ENCODE data around the gene NUP54. TPM values are rescaled to one million over a fixed set of nuclear protein-coding genes. Genes with fewer than 3 reads are reported as not detected.

The NUP54 gene
- total and polyA plus RNA-seq, 4 experiments from 2014 or later = 37.8 to 52.8 (median 44.3) TPM

DNA sequence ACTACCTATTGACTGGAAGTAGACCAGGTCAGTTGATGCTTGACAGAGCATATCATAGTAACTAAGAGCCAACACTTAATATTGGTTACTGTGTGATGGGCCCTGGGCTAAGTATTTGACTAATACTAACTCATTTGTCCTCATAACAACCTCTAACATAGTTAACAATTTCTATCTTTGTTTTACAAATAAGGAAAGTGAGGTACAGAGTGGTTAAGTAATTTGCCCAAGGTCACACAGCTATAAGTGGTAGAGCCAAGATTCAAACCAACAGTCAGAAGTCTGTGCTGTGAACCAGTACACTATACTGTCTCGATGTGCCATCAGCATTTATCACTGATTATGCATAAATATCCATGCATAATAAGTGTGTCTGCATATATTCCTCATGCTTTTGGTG lies 27.1 kb upstream of the NUP54 start:
- Histone ChIP-seq H3K4me1 (ENCODE audit: insufficient read depth, low read length) (no peaks in the 10 kb centered on the region), H3K36me3 (ENCODE audit: insufficient read depth, low read length) (peaks cover 18% of the 10 kb centered on the region), H3K27ac (ENCODE audit: low read depth, low read length) (no peak overlapping the region), H3K27me3 (ENCODE audit: insufficient read depth, low read length) (no peaks in the 10 kb centered on the region), H3K4me3 (ENCODE audit: low read length in 2 of 2) (no peak overlapping the region), H3K9me3 (ENCODE audit: control insufficient read depth in 1 of 2, low read length in 2 of 2) (no peaks in the 10 kb centered on the region)
- POLR2A ChIA-PET (ENCODE audit: partially characterized antibody) = no interaction called here
- no peak for DNase-seq
- H3K4me3 Mint-ChIP-seq = no peak overlapping the region
- no peaks in the 10 kb centered on the region for H3K9me3 Mint-ChIP-seq
- no peaks in the 10 kb centered on the region for H3K4me1 Mint-ChIP-seq
- intact Hi-C loops (cut with micrococcal nuclease) = no loop called here
- CTCF ChIA-PET (ENCODE audit: partially characterized antibody) = interaction anchor here (0.5 to 1.7 kb wide), 2 partner anchors 9 to 873 kb away, joined by 3 to 5 read pairs; no protein-coding TSS in a partner anchor
- H3K36me3 Mint-ChIP-seq = peaks cover 34 to 58% of the 10 kb centered on the region in 2 donors
- H3K27me3 Mint-ChIP-seq = no peaks in the 10 kb centered on the region
- no peak overlapping the region for H3K27ac Mint-ChIP-seq

DNA sequence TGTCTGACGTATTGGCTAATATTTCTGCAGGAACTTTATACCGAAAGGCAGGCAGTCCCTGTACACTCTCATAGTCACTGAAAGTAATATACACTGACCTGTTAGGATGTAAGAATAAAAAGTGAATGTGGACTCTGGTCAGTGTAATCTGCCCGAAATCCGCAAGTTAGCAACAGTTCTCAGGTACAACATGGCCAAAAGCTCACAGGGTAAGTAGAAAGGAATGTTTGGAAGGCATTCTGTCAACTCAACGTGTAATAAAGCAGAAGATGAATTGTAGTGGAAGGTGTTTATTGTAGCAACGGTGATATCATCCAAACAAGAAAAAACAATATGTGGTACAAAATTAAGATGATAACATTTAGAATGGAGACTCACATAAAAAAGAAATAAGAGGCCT lies 26.0 kb upstream of the NUP54 start:
- Mint-ChIP-seq H3K27me3 (no peaks in the 10 kb centered on the region), H3K4me1 (no peaks in the 10 kb centered on the region), H3K9me3 (no peaks in the 10 kb centered on the region), H3K4me3 (no peak overlapping the region), H3K36me3 (peaks cover 31 to 63% of the 10 kb centered on the region in 2 donors), H3K27ac (no peak overlapping the region)
- Histone ChIP-seq H3K27me3 (ENCODE audit: insufficient read depth, low read length) (no peaks in the 10 kb centered on the region), H3K4me3 (ENCODE audit: low read length in 2 of 2) (no peak overlapping the region), H3K4me1 (ENCODE audit: insufficient read depth, low read length) (no peaks in the 10 kb centered on the region), H3K36me3 (ENCODE audit: insufficient read depth, low read length) (peaks cover 18% of the 10 kb centered on the region), H3K27ac (ENCODE audit: low read depth, low read length) (no peak overlapping the region), H3K9me3 (ENCODE audit: control insufficient read depth in 1 of 2, low read length in 2 of 2) (no peaks in the 10 kb centered on the region)
- CTCF ChIA-PET (ENCODE audit: partially characterized antibody) = interaction anchor here (0.7 to 1.7 kb wide), 4 partner anchors 10 to 204 kb away, joined by 3 to 8 read pairs (median 6); partner anchors contain the start of gene FAM47E
- no peak for DNase-seq
- POLR2A ChIA-PET (ENCODE audit: partially characterized antibody) = no interaction called here
- intact Hi-C loops (cut with micrococcal nuclease) = no loop called here

DNA sequence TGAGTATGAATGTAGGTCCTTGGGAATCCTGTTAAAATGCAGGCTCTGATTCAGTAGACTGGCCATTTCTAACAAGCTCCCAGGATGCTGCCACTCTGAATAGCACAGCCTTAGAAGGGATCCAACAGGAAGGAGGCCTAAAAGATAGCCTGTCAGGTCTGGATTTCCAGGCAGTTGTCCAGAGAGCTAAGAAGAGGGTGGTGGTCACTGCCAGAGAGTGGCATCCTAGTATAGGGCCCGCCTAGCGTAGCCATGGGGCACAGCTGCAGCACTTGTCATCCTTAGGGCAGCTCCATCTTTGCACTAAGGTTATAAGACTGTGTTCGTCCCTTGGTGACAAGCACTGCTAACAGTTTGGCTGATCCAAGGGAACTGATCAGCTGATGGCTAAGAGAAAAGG lies 20.5 kb upstream of the NUP54 start:
- ChIA-PET CTCF (ENCODE audit: partially characterized antibody) (interaction anchor here (0.6 to 1.5 kb wide), 3 partner anchors 11 to 209 kb away, joined by 3 to 4 read pairs (median 3); no protein-coding TSS in a partner anchor), POLR2A (ENCODE audit: partially characterized antibody) (no interaction called here)
- Histone ChIP-seq H3K4me3 (ENCODE audit: low read length in 2 of 2) (no peak overlapping the region), H3K27me3 (ENCODE audit: insufficient read depth, low read length) (no peaks in the 10 kb centered on the region), H3K27ac (ENCODE audit: low read depth, low read length) (no peak overlapping the region), H3K36me3 (ENCODE audit: insufficient read depth, low read length) (peaks cover 26% of the 10 kb centered on the region), H3K9me3 (ENCODE audit: control insufficient read depth in 1 of 2, low read length in 2 of 2) (no peaks in the 10 kb centered on the region), H3K4me1 (ENCODE audit: insufficient read depth, low read length) (no peaks in the 10 kb centered on the region)
- Mint-ChIP-seq H3K9me3 (no peaks in the 10 kb centered on the region), H3K27me3 (no peaks in the 10 kb centered on the region), H3K36me3 (peaks cover 45 to 59% of the 10 kb centered on the region in 2 donors), H3K4me1 (no peaks in the 10 kb centered on the region), H3K27ac (no peak overlapping the region), H3K4me3 (no peak overlapping the region)
- intact Hi-C loops (cut with micrococcal nuclease) = no loop called here
- DNase-seq = no peak

DNA sequence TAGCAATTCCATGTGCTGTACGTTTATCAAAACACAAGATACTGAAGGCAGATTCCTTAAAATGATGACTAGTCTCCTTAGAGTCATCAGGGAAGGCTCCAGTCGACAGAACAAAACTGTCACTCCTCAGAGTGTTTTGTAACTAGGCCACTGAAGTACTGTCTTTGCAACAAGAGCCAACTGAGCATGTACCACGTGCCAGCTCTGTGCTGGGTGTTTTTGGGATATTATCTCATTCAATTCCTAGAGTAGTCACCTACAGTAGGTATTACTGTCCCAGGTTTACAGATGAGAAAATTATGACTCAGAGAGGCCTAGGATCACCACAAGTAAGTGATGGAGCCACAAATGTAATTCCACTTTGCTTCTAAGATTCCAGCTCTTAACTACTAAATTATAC lies 18.3 kb upstream of the NUP54 start:
- H3K27me3 ChIP-seq (ENCODE audit: insufficient read depth, low read length) = no peaks in the 10 kb centered on the region
- POLR2A ChIA-PET (ENCODE audit: partially characterized antibody) = no interaction called here
- DNase-seq = no peak
- intact Hi-C loops (cut with micrococcal nuclease) = no loop called here
- no peaks in the 10 kb centered on the region for H3K9me3 Mint-ChIP-seq
- no peak overlapping the region for H3K27ac ChIP-seq (ENCODE audit: low read depth, low read length)
- no peak overlapping the region for H3K4me3 Mint-ChIP-seq
- H3K36me3 ChIP-seq (ENCODE audit: insufficient read depth, low read length) = peaks cover 25% of the 10 kb centered on the region
- no peak overlapping the region for H3K27ac Mint-ChIP-seq
- H3K9me3 ChIP-seq (ENCODE audit: control insufficient read depth in 1 of 2, low read length in 2 of 2) = no peaks in the 10 kb centered on the region
- CTCF ChIA-PET (ENCODE audit: partially characterized antibody) = interaction anchor here (1.4 to 1.6 kb wide), 2 partner anchors 10 to 13 kb away, joined by 3 to 4 read pairs; no protein-coding TSS in a partner anchor
- H3K4me3 ChIP-seq (ENCODE audit: low read length in 2 of 2) = no peak overlapping the region
- H3K4me1 ChIP-seq (ENCODE audit: insufficient read depth, low read length) = no peaks in the 10 kb centered on the region
- H3K4me1 Mint-ChIP-seq = no peaks in the 10 kb centered on the region
- no peaks in the 10 kb centered on the region for H3K27me3 Mint-ChIP-seq
- H3K36me3 Mint-ChIP-seq = peaks cover 59 to 68% of the 10 kb centered on the region in 2 donors

DNA sequence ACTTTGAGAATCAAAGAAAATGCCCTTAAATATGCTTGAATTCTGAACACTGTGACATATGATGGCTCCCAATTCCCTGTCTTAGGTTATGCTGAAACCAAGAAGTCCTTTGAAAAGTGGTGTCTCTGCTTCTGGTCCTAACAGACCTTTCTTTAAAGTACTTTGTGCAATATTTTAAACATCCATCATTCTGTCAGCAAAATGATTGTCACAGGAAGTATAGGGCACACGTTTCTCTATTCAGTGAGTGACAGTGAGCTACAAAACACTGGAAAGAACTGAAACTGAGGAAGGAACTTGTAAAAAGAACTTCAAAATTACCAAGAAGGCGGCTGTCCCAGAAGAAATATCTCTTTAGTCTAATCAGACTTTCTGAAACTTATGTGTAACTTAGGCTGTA lies 12.2 kb upstream of the NUP54 start:
- Mint-ChIP-seq H3K27ac (peak overlapping the region in 1 of 7 donors; percentile 25), H3K4me3 (no peak overlapping the region), H3K9me3 (peaks cover 0 to 10% (median under 1%) of the 10 kb centered on the region in 8 donors), H3K27me3 (no peaks in the 10 kb centered on the region), H3K36me3 (peaks cover 40 to 42% of the 10 kb centered on the region in 2 donors), H3K4me1 (no peaks in the 10 kb centered on the region)
- Histone ChIP-seq H3K4me1 (ENCODE audit: insufficient read depth, low read length) (no peaks in the 10 kb centered on the region), H3K9me3 (ENCODE audit: control insufficient read depth in 1 of 2, low read length in 2 of 2) (no peaks in the 10 kb centered on the region), H3K27ac (ENCODE audit: low read depth, low read length) (no peak overlapping the region), H3K4me3 (ENCODE audit: low read length in 2 of 2) (no peak overlapping the region), H3K27me3 (ENCODE audit: insufficient read depth, low read length) (no peaks in the 10 kb centered on the region), H3K36me3 (ENCODE audit: insufficient read depth, low read length) (peaks cover 19% of the 10 kb centered on the region)
- intact Hi-C loops (cut with micrococcal nuclease) = no loop called here
- CTCF ChIA-PET (ENCODE audit: partially characterized antibody) = interaction anchor here (0.9 kb wide), 1 partner anchor 20 kb away, joined by 5 read pairs; no protein-coding TSS in a partner anchor
- POLR2A ChIA-PET (ENCODE audit: partially characterized antibody) = no interaction called here
- DNase-seq = no peak

DNA sequence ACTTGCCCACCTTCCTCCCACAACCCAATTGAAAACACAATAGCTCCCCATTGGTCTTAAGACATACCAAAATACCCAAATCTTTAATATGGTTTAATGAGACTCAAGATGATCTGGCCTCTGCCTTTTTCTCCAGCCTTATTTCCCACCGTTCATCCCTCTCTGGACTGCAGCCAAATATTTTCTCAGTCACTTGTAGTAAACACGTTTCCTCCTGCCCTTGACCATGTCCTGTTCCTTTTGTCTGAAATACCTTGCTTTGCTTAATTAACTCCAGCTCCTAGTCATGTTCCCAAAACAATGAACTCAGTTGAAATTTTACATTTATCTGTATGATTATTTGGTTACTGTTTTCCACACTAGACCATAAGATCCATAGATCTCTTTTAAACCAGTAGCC lies 8.4 kb upstream of the NUP54 start:
- H3K4me3 Mint-ChIP-seq = no peak overlapping the region
- H3K27ac Mint-ChIP-seq = peak overlapping the region in 2 of 7 donors; percentile 5 to 42
- no peaks in the 10 kb centered on the region for H3K9me3 ChIP-seq (ENCODE audit: control insufficient read depth in 1 of 2, low read length in 2 of 2)
- no peaks in the 10 kb centered on the region for H3K27me3 Mint-ChIP-seq
- H3K36me3 ChIP-seq (ENCODE audit: insufficient read depth, low read length) = peaks cover 6% of the 10 kb centered on the region
- DNase-seq = no peak
- ChIA-PET POLR2A (ENCODE audit: partially characterized antibody) (no interaction called here), CTCF (ENCODE audit: partially characterized antibody) (interaction anchor here (1.5 kb wide), 2 partner anchors 10 to 23 kb away, joined by 3 to 6 read pairs; no protein-coding TSS in a partner anchor)
- H3K4me1 ChIP-seq (ENCODE audit: insufficient read depth, low read length) = no peaks in the 10 kb centered on the region
- peaks cover 0 to 19% (median 6%) of the 10 kb centered on the region in 8 donors for H3K9me3 Mint-ChIP-seq
- no peak overlapping the region for H3K27ac ChIP-seq (ENCODE audit: low read depth, low read length)
- intact Hi-C loops (cut with micrococcal nuclease) = no loop called here
- H3K36me3 Mint-ChIP-seq = peaks cover 17 to 22% of the 10 kb centered on the region in 2 donors
- H3K4me1 Mint-ChIP-seq = no peaks in the 10 kb centered on the region
- no peak overlapping the region for H3K4me3 ChIP-seq (ENCODE audit: low read length in 2 of 2)
- H3K27me3 ChIP-seq (ENCODE audit: insufficient read depth, low read length) = no peaks in the 10 kb centered on the region

DNA sequence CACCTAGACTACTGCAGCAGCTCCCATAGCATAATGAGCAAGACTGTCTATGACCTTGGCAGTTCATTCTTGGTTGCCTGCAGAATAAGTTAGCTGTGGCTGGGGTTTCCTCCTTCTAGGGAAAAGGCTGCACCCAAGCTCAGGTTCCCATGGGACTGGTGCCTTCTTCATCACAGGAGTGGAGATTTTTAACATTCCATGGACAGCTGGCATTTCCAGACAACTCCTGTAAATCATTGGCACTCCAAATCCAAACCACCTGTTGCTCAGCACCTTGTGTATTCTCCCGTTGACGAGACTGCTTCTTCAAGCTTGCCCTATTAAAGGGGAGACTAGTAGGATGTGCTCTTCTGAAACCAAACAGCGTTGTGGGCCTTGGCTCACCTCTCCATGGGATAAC lies 7.8 kb upstream of the NUP54 start:
- H3K27ac ChIP-seq (ENCODE audit: low read depth, low read length) = no peak overlapping the region
- no peak overlapping the region for H3K4me3 Mint-ChIP-seq
- H3K36me3 ChIP-seq (ENCODE audit: insufficient read depth, low read length) = peaks cover 3% of the 10 kb centered on the region

More for the DNA sequence above, 7.8 kb upstream of the NUP54 start:
- Histone ChIP-seq H3K4me1 (ENCODE audit: insufficient read depth, low read length) (no peaks in the 10 kb centered on the region), H3K9me3 (ENCODE audit: control insufficient read depth in 1 of 2, low read length in 2 of 2) (no peaks in the 10 kb centered on the region), H3K4me3 (ENCODE audit: low read length in 2 of 2) (no peak overlapping the region), H3K27me3 (ENCODE audit: insufficient read depth, low read length) (no peaks in the 10 kb centered on the region)
- H3K27me3 Mint-ChIP-seq = no peaks in the 10 kb centered on the region
- no peak for DNase-seq
- peaks cover 10 to 15% of the 10 kb centered on the region in 2 donors for H3K36me3 Mint-ChIP-seq
- H3K27ac Mint-ChIP-seq = no peak overlapping the region
- peaks cover 0 to 19% (median 6%) of the 10 kb centered on the region in 8 donors for H3K9me3 Mint-ChIP-seq
- intact Hi-C loops (cut with micrococcal nuclease) = no loop called here
- POLR2A ChIA-PET (ENCODE audit: partially characterized antibody) = no interaction called here
- no peaks in the 10 kb centered on the region for H3K4me1 Mint-ChIP-seq
- CTCF ChIA-PET (ENCODE audit: partially characterized antibody) = interaction anchor here (1.5 kb wide), 2 partner anchors 10 to 24 kb away, joined by 3 to 6 read pairs; no protein-coding TSS in a partner anchor

All from CD4-positive, alpha-beta memory T cell (primary cell).